PFSK-1 (cell line): ENCODE measurements around the gene GPR158.

Source experiments
- FOXP2 ChIP-seq: optimal IDR thresholded peaks from 2 replicates; pipeline ENCODE3; 2011; ENCODE audit warnings: borderline replicate concordance, control low read depth, inconsistent platforms; ENCODE audit not compliant: insufficient read depth; ENCODE audit errors: extremely low read length, extremely low read depth
- POLR2AphosphoS5 ChIP-seq: IDR thresholded peaks from 2 replicates; pipeline ENCODE4 v1.6.1; 2012; ENCODE audit warnings: low read depth, mild to moderate bottlenecking, control low read depth, low read length, moderate library complexity
- REST ChIP-seq, 2 experiments: IDR thresholded peaks; 2 replicates each; pipeline versions ENCODE4 v1.6.1 to v1.8.0; 2011 to 2012; ENCODE audit warnings: low read depth in 2 of 2, low read length in 2 of 2, control low read depth in 1 of 2, inconsistent platforms in 1 of 2, mild to moderate bottlenecking in 1 of 2, moderate library complexity in 1 of 2; ENCODE audit not compliant: insufficient read depth in 1 of 2
- SIN3A ChIP-seq: IDR thresholded peaks from 2 replicates; pipeline ENCODE4 v1.6.1; 2012; ENCODE audit warnings: mild to moderate bottlenecking, low read length, moderate library complexity, borderline replicate concordance; ENCODE audit not compliant: insufficient read depth
- TAF1 ChIP-seq: IDR thresholded peaks from 2 replicates; pipeline ENCODE4 v1.6.1; 2012; ENCODE audit warnings: low read length, control low read depth, borderline replicate concordance; ENCODE audit not compliant: insufficient read depth

GPR158 gene

DNA sequence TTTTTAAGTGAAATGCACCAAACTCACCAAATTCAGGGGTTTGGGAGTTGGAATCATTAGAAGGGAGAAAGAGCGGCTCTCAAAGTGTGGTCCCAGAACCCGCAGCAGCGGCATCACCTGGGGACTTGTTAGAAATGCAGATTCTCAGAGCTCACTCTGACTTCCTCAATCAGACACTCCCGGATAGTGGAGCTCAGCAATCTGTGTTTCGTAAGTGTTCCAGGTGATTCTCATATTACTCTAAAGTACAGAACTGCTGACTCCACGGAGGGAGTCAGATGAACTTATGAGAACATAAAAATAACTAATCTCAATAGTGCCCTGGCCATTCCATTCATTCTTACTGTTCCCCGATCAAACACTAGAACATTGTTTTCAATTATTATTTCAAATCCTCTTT, 400.5 kb downstream of the GPR158 start:
- TF ChIP-seq SIN3A (no peak), FOXP2 (no peak), POLR2AphosphoS5 (no peak), REST (IDR thresholded peaks at IDR 0.05; ENCODE audit: insufficient read depth in 1 of 2, low read depth in 2 of 2, low read length in 2 of 2) (no peak), TAF1 (no peak)

- TF ChIP-seq SIN3A (no peak), REST (IDR thresholded peaks at IDR 0.05; ENCODE audit: insufficient read depth in 1 of 2, low read depth in 2 of 2, low read length in 2 of 2) (no peak), FOXP2 (no peak), POLR2AphosphoS5 (no peak)
Measured at GRCh38 chr10:25578061-25578460, 403.3 kb downstream of the GPR158 start.

- TF ChIP-seq REST (IDR thresholded peaks at IDR 0.05; ENCODE audit: insufficient read depth in 1 of 2, low read depth in 2 of 2, low read length in 2 of 2) (no peak), FOXP2 (no peak), POLR2AphosphoS5 (no peak), TAF1 (no peak), SIN3A (no peak)
Measured at GRCh38 chr10:25582961-25583360, 408.2 kb downstream of the GPR158 start.

GRCh38 chr10:25600651-25601050, 425.9 kb downstream of the GPR158 start:
- no peak for TF ChIP-seq TAF1
- no peak for TF ChIP-seq FOXP2
- TF ChIP-seq POLR2AphosphoS5: no peak
- TF ChIP-seq REST (IDR thresholded peaks at IDR 0.05; ENCODE audit: insufficient read depth in 1 of 2, low read depth in 2 of 2, low read length in 2 of 2): no peak
- TF ChIP-seq SIN3A: no peak

- no peak for TF ChIP-seq REST (IDR thresholded peaks at IDR 0.05; ENCODE audit: insufficient read depth in 1 of 2, low read depth in 2 of 2, low read length in 2 of 2)
- no peak for TF ChIP-seq SIN3A
- no peak for TF ChIP-seq POLR2AphosphoS5
- TF ChIP-seq FOXP2: no peak
- TF ChIP-seq TAF1: no peak
Measured at GRCh38 chr10:25604591-25604990, 429.8 kb downstream of the GPR158 start.
